Renal pelvis (tissue), 12 donors: ENCODE data around the gene GNAI3. TPM values are rescaled to one million over a fixed set of nuclear protein-coding genes. Genes with fewer than 3 reads are reported as not detected.

ENCODE experiments used
- DNase-seq: peaks from one replicate; pipeline ENCODE4 v3.0.0-alpha.2; 2013
- long read RNA-seq, 16 experiments: transcript quantifications; one replicate each; lab custom pipeline, GENCODE V29; 2026
- polyA plus RNA-seq, 3 donors: library from polyadenylated mRNA; unstranded; fragments of 120-200 nt; gene quantifications; one replicate each; pipeline ENCODE4 v1.2.1, GENCODE V29; 2013; ENCODE audit not compliant: insufficient read length in 3 of 3

GNAI3 gene
- 10 to 100 TPM; 10.9 to 11.7 (median 11.4) TPM for polyA plus RNA-seq
- long read RNA-seq, donor 1, full-length matches to known transcripts: 43 of 48 reads
- long read RNA-seq, donor 1, partial matches to known transcripts: 5 of 48 reads
- long read RNA-seq, donor 1, other reads (novel, unspliced or antisense): 0 of 48 reads
- long read RNA-seq, donor 2, full-length matches to known transcripts: 47 of 60 reads
- long read RNA-seq, donor 2, partial matches to known transcripts: 13 of 60 reads
- long read RNA-seq, donor 2, other reads (novel, unspliced or antisense): 0 of 60 reads
- long read RNA-seq, donor 3, full-length matches to known transcripts: 52 of 64 reads
- long read RNA-seq, donor 3, partial matches to known transcripts: 12 of 64 reads
- long read RNA-seq, donor 3, other reads (novel, unspliced or antisense): 0 of 64 reads
- long read RNA-seq, donor 4, full-length matches to known transcripts: 41 of 68 reads
- long read RNA-seq, donor 4, partial matches to known transcripts: 27 of 68 reads
- long read RNA-seq, donor 4, other reads (novel, unspliced or antisense): 0 of 68 reads
- long read RNA-seq, donor 5, full-length matches to known transcripts: 20 of 29 reads
- long read RNA-seq, donor 5, partial matches to known transcripts: 9 of 29 reads
- long read RNA-seq, donor 5, other reads (novel, unspliced or antisense): 0 of 29 reads
- long read RNA-seq, donor 6, full-length matches to known transcripts: 34 of 34 reads
- long read RNA-seq, donor 6, partial matches to known transcripts: 0 of 34 reads
- long read RNA-seq, donor 6, other reads (novel, unspliced or antisense): 0 of 34 reads
- long read RNA-seq, donor 7, full-length matches to known transcripts: 46 of 60 reads
- long read RNA-seq, donor 7, partial matches to known transcripts: 14 of 60 reads
- long read RNA-seq, donor 7, other reads (novel, unspliced or antisense): 0 of 60 reads
- long read RNA-seq, donor 8, full-length matches to known transcripts: 17 of 26 reads
- long read RNA-seq, donor 8, partial matches to known transcripts: 9 of 26 reads
- long read RNA-seq, donor 8, other reads (novel, unspliced or antisense): 0 of 26 reads
- long read RNA-seq, donor 9, full-length matches to known transcripts: 52 of 89 reads
- long read RNA-seq, donor 9, partial matches to known transcripts: 37 of 89 reads
- long read RNA-seq, donor 9, other reads (novel, unspliced or antisense): 0 of 89 reads
- long read RNA-seq, donor 10, full-length matches to known transcripts: 31 of 60 reads
- long read RNA-seq, donor 10, partial matches to known transcripts: 29 of 60 reads
- long read RNA-seq, donor 10, other reads (novel, unspliced or antisense): 0 of 60 reads
- long read RNA-seq, donor 11, full-length matches to known transcripts: 23 of 28 reads
- long read RNA-seq, donor 11, partial matches to known transcripts: 5 of 28 reads
- long read RNA-seq, donor 11, other reads (novel, unspliced or antisense): 0 of 28 reads
- long read RNA-seq, donor 12, full-length matches to known transcripts: 46 of 55 reads
- long read RNA-seq, donor 12, partial matches to known transcripts: 9 of 55 reads
- long read RNA-seq, donor 12, other reads (novel, unspliced or antisense): 0 of 55 reads
- long read RNA-seq, donor 13, full-length matches to known transcripts: 18 of 25 reads
- long read RNA-seq, donor 13, partial matches to known transcripts: 7 of 25 reads
- long read RNA-seq, donor 13, other reads (novel, unspliced or antisense): 0 of 25 reads
- long read RNA-seq, donor 14: 0 reads
- long read RNA-seq, donor 15, full-length matches to known transcripts: 66 of 74 reads
- long read RNA-seq, donor 15, partial matches to known transcripts: 8 of 74 reads
- long read RNA-seq, donor 15, other reads (novel, unspliced or antisense): 0 of 74 reads
- long read RNA-seq, donor 16, full-length matches to known transcripts: 39 of 62 reads
- long read RNA-seq, donor 16, partial matches to known transcripts: 23 of 62 reads
- long read RNA-seq, donor 16, other reads (novel, unspliced or antisense): 0 of 62 reads

- DNase-seq: peak; percentile 97
Observed at GRCh38 chr1:109548321-109549267, at the start of gene GNAI3. Gene GNAI3 (plus strand): TSS chr1:109548615. CDS start chr1:109548721, 106 bp downstream.

GRCh38 chr1:109499081-109499480 lies 49.3 kb upstream of the GNAI3 start:
- no peak for DNase-seq

- no peak for DNase-seq
Observed at GRCh38 chr1:109499661-109500536, 48.5 kb upstream of the GNAI3 start.

GRCh38 chr1:109500941-109501381 lies 47.5 kb upstream of the GNAI3 start:
- no peak for DNase-seq

GRCh38 chr1:109501644-109502363 lies 46.6 kb upstream of the GNAI3 start:
- DNase-seq: no peak

- DNase-seq: no peak
Observed at GRCh38 chr1:109502364-109502851, 46.0 kb upstream of the GNAI3 start.

GRCh38 chr1:109503935-109504334 lies 44.5 kb upstream of the GNAI3 start:
- DNase-seq: no peak

- DNase-seq: no peak
Observed at GRCh38 chr1:109504974-109505373, 43.4 kb upstream of the GNAI3 start.

- DNase-seq: no peak
Observed at GRCh38 chr1:109508001-109508872, 40.2 kb upstream of the GNAI3 start.

- DNase-seq: no peak
Observed at GRCh38 chr1:109508873-109509175, 39.6 kb upstream of the GNAI3 start.

- peak; percentile 71 for DNase-seq
Observed at GRCh38 chr1:109509176-109510134, 39.0 kb upstream of the GNAI3 start, which contains the start of gene AMIGO1. Gene AMIGO1 (minus strand): TSS chr1:109509727. CDS start chr1:109508912, 815 bp downstream.

GRCh38 chr1:109513110-109513710 lies 35.2 kb upstream of the GNAI3 start:
- DNase-seq: peak; percentile 66

- no peak for DNase-seq
Observed at GRCh38 chr1:109514846-109515245, 33.6 kb upstream of the GNAI3 start.

- DNase-seq: no peak
Observed at GRCh38 chr1:109516872-109517271, 31.5 kb upstream of the GNAI3 start.
